Cerebellar nuclear complex (tissue), 1 donor: ENCODE results near the gene HDGF.
A peak's percentile ranks its signal among the peaks of the same experiment; 100 is the strongest.

Experiments used
- DNase-seq, 2 experiments: peaks; one replicate each; lab custom pipeline; 2025; lab: John Stamatoyannopoulos, UW

HDGF gene

GRCh38 chr1:156725683-156726280 is 25.7 kb downstream of the HDGF start:
- DNase-seq, result peak; percentile 22 to 66

- no peak for DNase-seq
Observed at GRCh38 chr1:156721535-156721934, 29.9 kb downstream of the HDGF start.

GRCh38 chr1:156721131-156721530 is 30.3 kb downstream of the HDGF start:
- no peak for DNase-seq

GRCh38 chr1:156717351-156717750 is 34.1 kb downstream of the HDGF start:
- DNase-seq, result no peak

- DNase-seq, result no peak
Observed at GRCh38 chr1:156714830-156715229, 36.6 kb downstream of the HDGF start.

GRCh38 chr1:156712626-156713025 is 38.8 kb downstream of the HDGF start:
- no peak for DNase-seq

- DNase-seq, result no peak
Observed at GRCh38 chr1:156711011-156711817, 40.3 kb downstream of the HDGF start.

- DNase-seq, result no peak
Observed at GRCh38 chr1:156709757-156710489, 41.6 kb downstream of the HDGF start.

GRCh38 chr1:156709031-156709430 is 42.4 kb downstream of the HDGF start:
- no peak for DNase-seq

GRCh38 chr1:156708218-156708661 is 43.2 kb downstream of the HDGF start:
- DNase-seq, result no peak

- DNase-seq, result no peak
Observed at GRCh38 chr1:156707417-156708217, 43.9 kb downstream of the HDGF start.

- DNase-seq, result no peak
Observed at GRCh38 chr1:156706657-156707416, 44.6 kb downstream of the HDGF start.

- no peak for DNase-seq
Observed at GRCh38 chr1:156705918-156706656, 45.4 kb downstream of the HDGF start.

- no peak for DNase-seq
Observed at GRCh38 chr1:156705321-156705917, 46.1 kb downstream of the HDGF start, which contains the start of gene CRABP2. TSS of gene CRABP2 (minus strand) at chr1:156705583. CDS start at chr1:156705446, 137 bp downstream.

GRCh38 chr1:156704930-156705320 is 46.5 kb downstream of the HDGF start:
- DNase-seq, result no peak

- no peak for DNase-seq
Observed at GRCh38 chr1:156704166-156704711, 47.2 kb downstream of the HDGF start.

GRCh38 chr1:156703741-156704140 is 47.7 kb downstream of the HDGF start:
- DNase-seq, result no peak

GRCh38 chr1:156703336-156703735 is 48.1 kb downstream of the HDGF start:
- no peak for DNase-seq

- DNase-seq, result no peak
Observed at GRCh38 chr1:156700736-156701531, 50.5 kb downstream of the HDGF start.
